ENCODE measurements around the gene NEUROD4. TPM values are rescaled to one million over a fixed set of nuclear protein-coding genes. Genes with fewer than 3 reads are reported as not detected.

The NEUROD4 gene
- not detected for total RNA-seq

GRCh38 chr12:55019784-55020183 lies at the start of gene NEUROD4:
TSS of gene NEUROD4 (plus strand) at chr12:55019974. CDS start at chr12:55026440, 6,466 bp downstream.
- Histone ChIP-seq H3K9me3 (ENCODE audit: control insufficient read depth in 3 of 3, low read length in 3 of 3) (no peaks in the 10 kb centered on the region), H3K4me3 (ENCODE audit: low read length in 3 of 3) (no peak within 1 kb of the TSS), H3K9ac (ENCODE audit: low read depth in 1 of 3, low read length in 3 of 3) (no peak within 1 kb of the TSS), H3K27me3 (ENCODE audit: control insufficient read depth in 3 of 3, insufficient read depth in 3 of 3, low read length in 3 of 3) (peaks cover 6 to 20% (median 10%) of the 10 kb centered on the region in 3 donors), H3K27ac (ENCODE audit: low read depth, low read length) (no peak within 1 kb of the TSS), H3K4me1 (ENCODE audit: control insufficient read depth in 3 of 3, insufficient read depth in 3 of 3, low read length in 3 of 3) (no peaks in the 10 kb centered on the region), H3K36me3 (ENCODE audit: control insufficient read depth in 3 of 3, insufficient read depth in 3 of 3, low read length in 3 of 3) (no peaks in the 10 kb centered on the region)

GRCh38 chr12:54970741-54971140 lies 49.0 kb upstream of the NEUROD4 start:
- Histone ChIP-seq H3K27me3 (ENCODE audit: control insufficient read depth in 3 of 3, insufficient read depth in 3 of 3, low read length in 3 of 3) (no peaks in the 10 kb centered on the region), H3K9me3 (ENCODE audit: control insufficient read depth in 3 of 3, low read length in 3 of 3) (no peaks in the 10 kb centered on the region), H3K27ac (ENCODE audit: low read depth, low read length) (no peak overlapping the region), H3K36me3 (ENCODE audit: control insufficient read depth in 3 of 3, insufficient read depth in 3 of 3, low read length in 3 of 3) (no peaks in the 10 kb centered on the region), H3K9ac (ENCODE audit: low read depth in 1 of 3, low read length in 3 of 3) (no peak overlapping the region), H3K4me1 (ENCODE audit: control insufficient read depth in 3 of 3, insufficient read depth in 3 of 3, low read length in 3 of 3) (no peaks in the 10 kb centered on the region), H3K4me3 (ENCODE audit: low read length in 3 of 3) (no peak overlapping the region)

- H3K4me1 ChIP-seq (ENCODE audit: control insufficient read depth in 3 of 3, insufficient read depth in 3 of 3, low read length in 3 of 3), result no peaks in the 10 kb centered on the region
- no peak overlapping the region for H3K4me3 ChIP-seq (ENCODE audit: low read length in 3 of 3)
- H3K9ac ChIP-seq (ENCODE audit: low read depth in 1 of 3, low read length in 3 of 3), result no peak overlapping the region
- no peaks in the 10 kb centered on the region for H3K27me3 ChIP-seq (ENCODE audit: control insufficient read depth in 3 of 3, insufficient read depth in 3 of 3, low read length in 3 of 3)
- no peak overlapping the region for H3K27ac ChIP-seq (ENCODE audit: low read depth, low read length)
- no peaks in the 10 kb centered on the region for H3K36me3 ChIP-seq (ENCODE audit: control insufficient read depth in 3 of 3, insufficient read depth in 3 of 3, low read length in 3 of 3)
- H3K9me3 ChIP-seq (ENCODE audit: control insufficient read depth in 3 of 3, low read length in 3 of 3), result no peaks in the 10 kb centered on the region
Observed at GRCh38 chr12:54973556-54973955, 46.2 kb upstream of the NEUROD4 start.

DNA sequence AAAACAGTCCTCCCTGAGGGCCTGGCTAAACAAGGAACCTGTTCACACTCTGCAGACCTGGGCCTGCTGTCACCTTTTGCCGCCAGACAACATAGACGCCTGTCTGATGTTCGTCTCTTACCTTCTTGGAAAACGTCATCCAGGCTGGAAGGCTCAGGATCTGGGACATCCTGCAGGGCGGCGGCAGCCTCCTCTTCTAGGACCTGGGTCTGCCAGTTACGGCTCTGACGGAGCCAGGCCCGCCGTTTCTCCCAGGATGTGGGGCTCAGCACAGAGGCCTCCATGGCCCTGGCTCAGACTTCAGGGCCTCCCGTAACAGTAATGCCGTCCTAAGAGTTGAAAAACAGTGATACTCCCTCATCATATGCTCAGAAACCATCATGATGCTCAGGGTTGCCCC lies 45.5 kb upstream of the NEUROD4 start:
- Histone ChIP-seq H3K4me3 (ENCODE audit: low read length in 3 of 3) (no peak overlapping the region), H3K27ac (ENCODE audit: low read depth, low read length) (no peak overlapping the region), H3K27me3 (ENCODE audit: control insufficient read depth in 3 of 3, insufficient read depth in 3 of 3, low read length in 3 of 3) (no peaks in the 10 kb centered on the region), H3K36me3 (ENCODE audit: control insufficient read depth in 3 of 3, insufficient read depth in 3 of 3, low read length in 3 of 3) (no peaks in the 10 kb centered on the region), H3K9ac (ENCODE audit: low read depth in 1 of 3, low read length in 3 of 3) (no peak overlapping the region), H3K4me1 (ENCODE audit: control insufficient read depth in 3 of 3, insufficient read depth in 3 of 3, low read length in 3 of 3) (no peaks in the 10 kb centered on the region), H3K9me3 (ENCODE audit: control insufficient read depth in 3 of 3, low read length in 3 of 3) (no peaks in the 10 kb centered on the region)

GRCh38 chr12:54975272-54975671 lies 44.5 kb upstream of the NEUROD4 start:
- no peaks in the 10 kb centered on the region for H3K4me1 ChIP-seq (ENCODE audit: control insufficient read depth in 3 of 3, insufficient read depth in 3 of 3, low read length in 3 of 3)
- H3K9ac ChIP-seq (ENCODE audit: low read depth in 1 of 3, low read length in 3 of 3), result no peak overlapping the region
- H3K27me3 ChIP-seq (ENCODE audit: control insufficient read depth in 3 of 3, insufficient read depth in 3 of 3, low read length in 3 of 3), result no peaks in the 10 kb centered on the region
- no peak overlapping the region for H3K4me3 ChIP-seq (ENCODE audit: low read length in 3 of 3)
- no peak overlapping the region for H3K27ac ChIP-seq (ENCODE audit: low read depth, low read length)
- H3K9me3 ChIP-seq (ENCODE audit: control insufficient read depth in 3 of 3, low read length in 3 of 3), result no peaks in the 10 kb centered on the region
- H3K36me3 ChIP-seq (ENCODE audit: control insufficient read depth in 3 of 3, insufficient read depth in 3 of 3, low read length in 3 of 3), result no peaks in the 10 kb centered on the region

DNA sequence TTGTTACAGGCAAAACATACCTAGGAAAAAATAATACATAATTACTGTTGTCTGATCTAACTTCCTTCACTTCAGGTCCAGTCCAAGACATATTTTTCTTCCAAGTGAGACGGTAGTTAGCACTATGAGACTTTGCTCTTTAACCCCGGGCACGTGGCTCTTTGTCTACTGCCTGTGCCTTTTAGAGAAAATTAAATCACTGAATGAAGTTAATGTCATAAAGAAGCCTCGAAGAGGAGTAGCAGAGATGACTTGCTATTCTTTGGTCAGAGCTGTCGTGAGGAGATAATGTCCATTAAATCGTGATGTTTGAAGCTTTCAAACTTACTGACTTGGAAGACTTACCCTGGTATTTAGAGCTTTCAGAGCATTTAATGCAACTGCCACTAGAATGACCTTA lies 43.9 kb upstream of the NEUROD4 start:
- no peak overlapping the region for H3K4me3 ChIP-seq (ENCODE audit: low read length in 3 of 3)
- H3K27ac ChIP-seq (ENCODE audit: low read depth, low read length), result no peak overlapping the region
- H3K4me1 ChIP-seq (ENCODE audit: control insufficient read depth in 3 of 3, insufficient read depth in 3 of 3, low read length in 3 of 3), result no peaks in the 10 kb centered on the region
- H3K9ac ChIP-seq (ENCODE audit: low read depth in 1 of 3, low read length in 3 of 3), result no peak overlapping the region
- no peaks in the 10 kb centered on the region for H3K9me3 ChIP-seq (ENCODE audit: control insufficient read depth in 3 of 3, low read length in 3 of 3)
- H3K27me3 ChIP-seq (ENCODE audit: control insufficient read depth in 3 of 3, insufficient read depth in 3 of 3, low read length in 3 of 3), result no peaks in the 10 kb centered on the region
- no peaks in the 10 kb centered on the region for H3K36me3 ChIP-seq (ENCODE audit: control insufficient read depth in 3 of 3, insufficient read depth in 3 of 3, low read length in 3 of 3)

GRCh38 chr12:54977155-54977554 lies 42.6 kb upstream of the NEUROD4 start:
- no peaks in the 10 kb centered on the region for H3K27me3 ChIP-seq (ENCODE audit: control insufficient read depth in 3 of 3, insufficient read depth in 3 of 3, low read length in 3 of 3)
- H3K27ac ChIP-seq (ENCODE audit: low read depth, low read length), result no peak overlapping the region
- H3K4me3 ChIP-seq (ENCODE audit: low read length in 3 of 3), result no peak overlapping the region
- no peaks in the 10 kb centered on the region for H3K36me3 ChIP-seq (ENCODE audit: control insufficient read depth in 3 of 3, insufficient read depth in 3 of 3, low read length in 3 of 3)
- H3K9ac ChIP-seq (ENCODE audit: low read depth in 1 of 3, low read length in 3 of 3), result no peak overlapping the region
- no peaks in the 10 kb centered on the region for H3K9me3 ChIP-seq (ENCODE audit: control insufficient read depth in 3 of 3, low read length in 3 of 3)
- no peaks in the 10 kb centered on the region for H3K4me1 ChIP-seq (ENCODE audit: control insufficient read depth in 3 of 3, insufficient read depth in 3 of 3, low read length in 3 of 3)

- Histone ChIP-seq H3K27ac (ENCODE audit: low read depth, low read length) (no peak overlapping the region), H3K4me3 (ENCODE audit: low read length in 3 of 3) (no peak overlapping the region), H3K36me3 (ENCODE audit: control insufficient read depth in 3 of 3, insufficient read depth in 3 of 3, low read length in 3 of 3) (no peaks in the 10 kb centered on the region), H3K4me1 (ENCODE audit: control insufficient read depth in 3 of 3, insufficient read depth in 3 of 3, low read length in 3 of 3) (no peaks in the 10 kb centered on the region), H3K27me3 (ENCODE audit: control insufficient read depth in 3 of 3, insufficient read depth in 3 of 3, low read length in 3 of 3) (no peaks in the 10 kb centered on the region), H3K9me3 (ENCODE audit: control insufficient read depth in 3 of 3, low read length in 3 of 3) (no peaks in the 10 kb centered on the region), H3K9ac (ENCODE audit: low read depth in 1 of 3, low read length in 3 of 3) (no peak overlapping the region)
Observed at GRCh38 chr12:54977857-54978256, 41.9 kb upstream of the NEUROD4 start.

GRCh38 chr12:54980341-54980740 lies 39.4 kb upstream of the NEUROD4 start:
- H3K9me3 ChIP-seq (ENCODE audit: control insufficient read depth in 3 of 3, low read length in 3 of 3), result no peaks in the 10 kb centered on the region
- no peaks in the 10 kb centered on the region for H3K27me3 ChIP-seq (ENCODE audit: control insufficient read depth in 3 of 3, insufficient read depth in 3 of 3, low read length in 3 of 3)
- no peak overlapping the region for H3K4me3 ChIP-seq (ENCODE audit: low read length in 3 of 3)
- no peaks in the 10 kb centered on the region for H3K36me3 ChIP-seq (ENCODE audit: control insufficient read depth in 3 of 3, insufficient read depth in 3 of 3, low read length in 3 of 3)
- no peak overlapping the region for H3K9ac ChIP-seq (ENCODE audit: low read depth in 1 of 3, low read length in 3 of 3)
- no peak overlapping the region for H3K27ac ChIP-seq (ENCODE audit: low read depth, low read length)
- no peaks in the 10 kb centered on the region for H3K4me1 ChIP-seq (ENCODE audit: control insufficient read depth in 3 of 3, insufficient read depth in 3 of 3, low read length in 3 of 3)

- no peaks in the 10 kb centered on the region for H3K4me1 ChIP-seq (ENCODE audit: control insufficient read depth in 3 of 3, insufficient read depth in 3 of 3, low read length in 3 of 3)
- H3K9me3 ChIP-seq (ENCODE audit: control insufficient read depth in 3 of 3, low read length in 3 of 3), result no peaks in the 10 kb centered on the region
- no peaks in the 10 kb centered on the region for H3K36me3 ChIP-seq (ENCODE audit: control insufficient read depth in 3 of 3, insufficient read depth in 3 of 3, low read length in 3 of 3)
- no peak overlapping the region for H3K27ac ChIP-seq (ENCODE audit: low read depth, low read length)
- H3K9ac ChIP-seq (ENCODE audit: low read depth in 1 of 3, low read length in 3 of 3), result no peak overlapping the region
- H3K4me3 ChIP-seq (ENCODE audit: low read length in 3 of 3), result no peak overlapping the region
- no peaks in the 10 kb centered on the region for H3K27me3 ChIP-seq (ENCODE audit: control insufficient read depth in 3 of 3, insufficient read depth in 3 of 3, low read length in 3 of 3)
Observed at GRCh38 chr12:54981796-54982195, 38.0 kb upstream of the NEUROD4 start.
